Mucosa of stomach (tissue), 1 donor: ENCODE data around the gene DHCR24.

Experiments
- H3K27me3 ChIP-seq: one replicate; pipeline ENCODE4 v1.7.0; 2013; ENCODE audit warnings: mild to moderate bottlenecking, low read length; ENCODE audit not compliant: control insufficient read depth, insufficient read depth
- H3K36me3 ChIP-seq: one replicate; pipeline ENCODE4 v1.7.0; 2013; ENCODE audit warnings: low read length; ENCODE audit not compliant: control insufficient read depth, insufficient read depth
- H3K4me1 ChIP-seq: one replicate; pipeline ENCODE4 v1.7.0; 2013; ENCODE audit warnings: mild to moderate bottlenecking, low read length; ENCODE audit not compliant: control insufficient read depth, insufficient read depth
- H3K4me3 ChIP-seq: one replicate; pipeline ENCODE4 v1.7.0; 2013; ENCODE audit warnings: low read length
- H3K9ac ChIP-seq: one replicate; pipeline ENCODE4 v1.7.0; 2013; ENCODE audit warnings: mild to moderate bottlenecking, low read length, moderate library complexity
- H3K9me3 ChIP-seq: one replicate; pipeline ENCODE4 v1.7.0; 2013; ENCODE audit warnings: mild to moderate bottlenecking, low read length, moderate library complexity; ENCODE audit not compliant: control insufficient read depth
- donor health status: Pancreatic carcinoma.

The DHCR24 gene

DNA sequence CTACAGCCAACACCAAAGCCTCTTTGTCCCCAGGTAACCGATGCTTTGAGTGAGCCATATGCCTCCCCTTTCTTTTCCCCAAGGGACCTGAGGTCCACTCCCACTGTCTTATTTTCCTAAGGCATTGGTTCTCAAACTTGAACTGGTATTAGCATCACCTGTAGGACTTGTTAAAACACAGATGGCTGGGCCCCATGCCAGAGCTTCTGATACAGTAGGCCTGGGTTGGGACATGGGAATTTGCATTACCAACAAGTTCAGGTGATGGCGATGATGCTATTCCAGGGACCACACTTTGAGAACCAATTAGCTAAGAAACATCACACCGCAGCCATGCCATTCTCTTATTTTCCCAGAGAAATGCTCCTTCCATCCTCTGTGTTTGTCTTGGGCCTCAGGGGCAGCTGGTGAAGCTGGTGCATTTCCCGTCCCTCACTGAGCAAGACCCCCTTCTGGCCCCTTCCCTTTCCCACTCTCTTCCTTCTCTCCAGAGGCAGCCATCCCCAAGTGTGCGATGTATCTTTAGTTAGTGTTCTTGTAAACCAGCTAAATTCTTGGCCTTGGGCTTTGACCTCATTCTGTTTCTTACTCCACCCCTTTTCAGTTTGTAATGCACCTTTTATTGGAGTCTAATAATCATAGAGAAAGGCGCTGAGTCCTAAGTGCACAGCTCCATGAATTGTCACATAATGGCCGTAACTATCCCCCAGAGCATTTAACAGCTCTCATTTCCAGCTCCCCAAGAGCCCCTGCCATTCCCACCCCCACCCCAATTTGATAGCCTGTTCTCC is 71.7 kb downstream of the DHCR24 start:
- Histone ChIP-seq H3K9me3 (no peaks in the 10 kb centered on the region), H3K36me3 (no peaks in the 10 kb centered on the region), H3K27me3 (no peaks in the 10 kb centered on the region), H3K9ac (no peak overlapping the region), H3K4me3 (no peak overlapping the region), H3K4me1 (no peaks in the 10 kb centered on the region)

GRCh38 chr1:54814571-54814970 is 72.4 kb downstream of the DHCR24 start:
- H3K9ac ChIP-seq, result no peak overlapping the region
- no peaks in the 10 kb centered on the region for H3K9me3 ChIP-seq
- no peaks in the 10 kb centered on the region for H3K27me3 ChIP-seq
- H3K4me3 ChIP-seq, result no peak overlapping the region
- peaks cover 2% of the 10 kb centered on the region for H3K4me1 ChIP-seq
- no peaks in the 10 kb centered on the region for H3K36me3 ChIP-seq

GRCh38 chr1:54814126-54814498 is 72.9 kb downstream of the DHCR24 start:
- H3K36me3 ChIP-seq, result no peaks in the 10 kb centered on the region
- no peaks in the 10 kb centered on the region for H3K27me3 ChIP-seq
- peaks cover 5% of the 10 kb centered on the region for H3K4me1 ChIP-seq
- H3K9me3 ChIP-seq, result no peaks in the 10 kb centered on the region
- H3K4me3 ChIP-seq, result no peak overlapping the region
- H3K9ac ChIP-seq, result no peak overlapping the region

DNA sequence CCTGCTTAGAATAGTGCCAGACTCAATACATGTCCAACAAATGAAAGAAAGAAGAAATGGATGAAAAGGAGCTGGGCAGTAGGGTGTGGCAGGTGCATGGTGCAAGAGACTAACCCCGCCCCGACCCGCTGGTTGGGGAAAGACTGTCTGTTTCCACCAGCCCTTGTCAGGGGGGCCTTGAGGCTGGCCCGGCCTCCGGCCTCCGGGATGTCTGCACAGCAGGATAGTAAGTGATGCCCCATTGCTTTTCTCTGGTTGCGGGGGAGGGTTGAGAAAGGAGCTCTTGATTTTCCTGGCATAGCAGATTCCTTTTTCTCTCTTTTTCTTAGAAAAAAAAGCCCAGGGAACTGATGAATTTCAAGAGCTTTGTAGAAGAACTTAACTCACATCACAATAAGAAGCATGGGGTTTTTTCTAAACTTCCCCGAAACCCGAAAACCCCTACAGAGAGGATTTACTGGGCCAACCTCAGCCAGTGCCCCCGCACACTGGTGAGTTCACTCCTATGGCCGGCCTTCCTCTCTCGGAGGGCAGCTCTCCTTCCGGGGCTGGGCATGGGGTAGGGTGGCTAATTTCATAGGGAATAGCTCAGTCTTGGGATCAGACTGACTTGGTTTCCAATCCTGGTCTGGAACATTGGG is 73.4 kb downstream of the DHCR24 start:
- no peaks in the 10 kb centered on the region for H3K36me3 ChIP-seq
- no peak overlapping the region for H3K9ac ChIP-seq
- H3K9me3 ChIP-seq, result no peaks in the 10 kb centered on the region
- H3K4me3 ChIP-seq, result no peak overlapping the region
- no peaks in the 10 kb centered on the region for H3K27me3 ChIP-seq
- peaks cover 5% of the 10 kb centered on the region for H3K4me1 ChIP-seq

DNA sequence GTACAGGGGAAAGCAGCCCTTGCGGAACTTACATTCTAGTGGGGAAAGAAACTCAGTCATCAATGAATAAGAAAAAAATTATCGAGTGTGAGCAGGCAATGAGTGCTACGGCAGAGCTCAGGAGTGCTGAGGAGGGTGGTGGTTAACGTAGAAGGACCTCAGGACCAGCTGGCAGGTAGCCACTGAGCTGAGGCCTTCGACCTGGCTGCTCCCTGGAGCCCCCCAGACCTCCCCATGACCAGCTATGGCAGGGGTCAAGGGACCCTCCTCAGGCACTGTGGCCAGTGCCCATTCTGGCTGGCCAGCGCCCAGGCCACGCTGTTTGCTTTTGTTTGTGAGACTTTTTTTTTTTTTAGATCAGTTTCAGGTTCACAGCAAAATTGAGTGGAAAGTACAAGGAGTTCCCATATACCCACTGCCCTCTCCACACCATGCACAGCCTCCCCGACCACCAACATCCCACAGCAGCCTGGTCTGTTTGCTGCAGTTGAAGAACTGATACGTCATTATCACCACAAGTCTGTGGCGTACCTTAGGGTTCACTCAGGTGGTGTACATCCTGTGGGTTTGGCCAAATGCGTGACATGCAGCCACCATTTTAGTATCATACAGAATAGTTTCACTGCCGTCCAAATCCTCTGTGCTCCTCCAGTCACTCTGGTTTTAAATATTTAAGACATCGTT is 74.1 kb downstream of the DHCR24 start:
- H3K9me3 ChIP-seq, result no peaks in the 10 kb centered on the region
- H3K9ac ChIP-seq, result no peak overlapping the region
- no peaks in the 10 kb centered on the region for H3K27me3 ChIP-seq
- peaks cover 9% of the 10 kb centered on the region for H3K4me1 ChIP-seq
- no peaks in the 10 kb centered on the region for H3K36me3 ChIP-seq
- H3K4me3 ChIP-seq, result no peak overlapping the region

DNA sequence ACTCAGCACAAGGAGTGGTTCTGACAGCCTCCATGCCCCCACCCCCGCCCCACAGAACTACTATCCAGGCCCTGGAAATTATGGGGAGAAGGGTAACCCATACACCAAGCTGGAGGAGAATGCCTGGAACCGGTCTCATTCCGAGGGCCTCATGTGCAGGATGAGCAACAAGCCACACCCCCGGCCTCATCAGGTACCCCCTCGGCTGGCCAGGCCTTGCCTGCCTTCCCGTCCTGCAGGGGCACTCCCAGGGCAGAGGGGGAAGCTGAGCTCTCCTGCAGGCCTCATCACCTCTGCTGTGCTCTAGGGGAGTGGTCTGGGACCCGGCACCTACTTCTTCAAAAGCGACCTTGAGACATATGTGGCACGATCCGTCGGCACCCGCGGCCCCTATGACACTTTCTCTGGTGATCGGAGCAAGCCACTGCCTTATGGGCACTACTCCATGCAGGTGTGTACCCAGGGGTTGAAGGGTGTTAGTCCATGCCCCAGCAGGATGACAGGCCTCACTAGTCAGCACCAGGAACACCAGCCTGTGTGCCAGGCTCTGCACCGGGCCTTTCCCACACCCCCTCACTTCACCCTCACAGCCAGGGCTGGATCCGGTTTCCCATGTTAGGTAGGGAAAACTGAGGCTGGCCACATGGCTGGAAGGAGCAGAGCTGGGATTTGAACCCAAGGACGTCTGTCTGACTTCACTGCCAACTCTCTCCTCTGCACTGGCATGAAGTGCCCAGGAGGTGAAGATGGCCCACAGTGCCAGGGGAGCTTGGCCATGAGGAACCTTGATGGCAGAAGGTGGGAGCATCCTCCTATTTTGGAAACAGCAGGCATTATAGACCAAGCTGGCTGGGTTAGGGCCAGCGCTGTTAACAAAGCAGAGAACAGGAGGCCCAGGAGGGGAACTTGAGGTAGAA is 75.0 kb downstream of the DHCR24 start:
- no peaks in the 10 kb centered on the region for H3K9me3 ChIP-seq
- no peak overlapping the region for H3K9ac ChIP-seq
- no peak overlapping the region for H3K4me3 ChIP-seq
- H3K36me3 ChIP-seq, result no peaks in the 10 kb centered on the region
- no peaks in the 10 kb centered on the region for H3K27me3 ChIP-seq
- peaks cover 18% of the 10 kb centered on the region for H3K4me1 ChIP-seq

DNA sequence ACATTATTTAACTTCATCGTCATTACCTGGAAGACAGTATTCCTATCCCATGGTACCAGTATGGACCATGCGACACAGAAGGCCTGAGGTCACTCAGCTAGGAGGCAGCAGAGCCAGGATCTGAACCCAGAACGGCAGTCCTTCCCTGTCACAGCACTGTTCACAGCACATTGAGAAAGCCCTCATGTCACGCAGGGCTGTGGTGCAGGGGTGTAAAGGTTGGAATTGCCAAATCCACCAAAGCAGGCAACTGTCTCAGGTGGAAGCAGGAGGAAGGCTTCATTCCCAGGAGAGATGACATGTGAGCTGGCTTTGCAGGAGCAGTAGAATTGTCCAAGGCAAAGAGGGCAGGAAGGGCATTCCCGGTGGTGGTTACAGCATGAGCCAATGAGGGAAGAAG is 75.9 kb downstream of the DHCR24 start:
- Histone ChIP-seq H3K9me3 (no peaks in the 10 kb centered on the region), H3K36me3 (no peaks in the 10 kb centered on the region), H3K4me1 (peaks cover 20% of the 10 kb centered on the region), H3K9ac (no peak overlapping the region), H3K4me3 (no peak overlapping the region), H3K27me3 (no peaks in the 10 kb centered on the region)

DNA sequence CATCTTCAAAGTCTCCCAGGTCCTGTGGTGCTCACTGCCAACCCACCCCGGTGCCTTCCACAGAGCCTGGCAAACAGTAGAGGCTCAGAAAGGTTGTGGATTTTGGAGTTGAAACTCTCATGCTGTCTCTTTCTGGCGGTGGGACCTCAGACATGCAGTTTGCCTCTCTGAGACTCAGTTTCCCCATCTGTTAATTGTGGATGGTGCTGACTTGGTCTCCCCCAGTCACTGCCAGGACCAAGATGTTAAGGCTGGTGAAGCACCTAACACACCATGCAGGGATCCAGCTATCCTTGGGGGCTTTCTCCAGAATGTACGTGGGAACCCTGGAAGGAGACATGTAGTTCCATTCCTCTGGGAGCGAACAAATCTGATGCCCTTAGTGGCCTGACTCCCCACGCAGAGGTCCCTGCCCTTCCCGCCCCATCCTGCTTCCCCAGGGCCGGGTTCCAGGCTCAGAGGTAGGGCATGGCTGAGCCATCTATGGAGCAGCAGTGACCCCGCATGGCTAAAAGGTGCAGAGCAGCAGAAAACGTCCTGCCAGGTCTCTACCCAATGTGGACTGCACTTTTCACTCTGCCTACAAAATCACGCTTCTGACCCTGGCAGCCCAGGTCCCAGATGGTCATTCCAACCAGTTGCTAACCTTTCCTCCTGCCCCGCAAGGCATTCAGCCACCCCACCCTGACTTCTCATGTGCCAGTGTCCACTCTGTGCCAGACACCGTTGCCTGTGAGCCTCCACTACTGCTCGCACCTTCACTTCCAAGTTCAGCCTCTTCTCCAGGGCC is 76.6 kb downstream of the DHCR24 start:
- H3K9ac ChIP-seq, result no peak overlapping the region
- no peak overlapping the region for H3K4me3 ChIP-seq
- peaks cover 27% of the 10 kb centered on the region for H3K4me1 ChIP-seq
- H3K27me3 ChIP-seq, result no peaks in the 10 kb centered on the region
- H3K9me3 ChIP-seq, result no peaks in the 10 kb centered on the region
- H3K36me3 ChIP-seq, result no peaks in the 10 kb centered on the region

DNA sequence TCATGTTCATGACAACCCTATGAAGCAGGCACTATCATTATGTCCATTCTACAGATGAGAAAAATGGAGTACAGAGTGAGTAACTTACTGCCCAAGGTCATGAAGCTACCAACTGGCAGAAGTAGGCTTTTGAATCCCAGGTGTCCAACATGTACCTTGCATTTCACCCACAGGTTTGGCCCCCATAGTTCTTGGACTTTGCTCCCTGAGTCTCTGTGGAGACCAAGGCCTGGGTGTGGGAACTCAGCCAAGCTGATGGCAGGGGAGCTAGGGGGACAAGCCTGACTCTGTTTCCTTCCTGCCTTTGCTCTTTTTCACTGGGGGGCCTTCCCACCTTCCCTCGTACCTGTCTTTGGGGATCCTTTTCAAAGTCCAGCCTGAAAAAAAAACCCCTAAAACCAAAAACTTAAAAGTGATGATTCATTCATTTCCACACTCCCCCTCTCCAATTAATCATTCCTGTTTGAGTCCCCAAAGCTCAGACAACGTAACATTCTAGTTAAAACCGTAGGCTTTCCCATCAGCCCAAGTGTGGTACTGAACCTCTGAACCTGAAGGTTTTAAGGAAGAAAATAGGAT is 77.4 kb downstream of the DHCR24 start:
- Histone ChIP-seq H3K4me3 (no peak overlapping the region), H3K27me3 (no peaks in the 10 kb centered on the region), H3K9me3 (no peaks in the 10 kb centered on the region), H3K36me3 (no peaks in the 10 kb centered on the region), H3K9ac (no peak overlapping the region), H3K4me1 (peaks cover 35% of the 10 kb centered on the region)

DNA sequence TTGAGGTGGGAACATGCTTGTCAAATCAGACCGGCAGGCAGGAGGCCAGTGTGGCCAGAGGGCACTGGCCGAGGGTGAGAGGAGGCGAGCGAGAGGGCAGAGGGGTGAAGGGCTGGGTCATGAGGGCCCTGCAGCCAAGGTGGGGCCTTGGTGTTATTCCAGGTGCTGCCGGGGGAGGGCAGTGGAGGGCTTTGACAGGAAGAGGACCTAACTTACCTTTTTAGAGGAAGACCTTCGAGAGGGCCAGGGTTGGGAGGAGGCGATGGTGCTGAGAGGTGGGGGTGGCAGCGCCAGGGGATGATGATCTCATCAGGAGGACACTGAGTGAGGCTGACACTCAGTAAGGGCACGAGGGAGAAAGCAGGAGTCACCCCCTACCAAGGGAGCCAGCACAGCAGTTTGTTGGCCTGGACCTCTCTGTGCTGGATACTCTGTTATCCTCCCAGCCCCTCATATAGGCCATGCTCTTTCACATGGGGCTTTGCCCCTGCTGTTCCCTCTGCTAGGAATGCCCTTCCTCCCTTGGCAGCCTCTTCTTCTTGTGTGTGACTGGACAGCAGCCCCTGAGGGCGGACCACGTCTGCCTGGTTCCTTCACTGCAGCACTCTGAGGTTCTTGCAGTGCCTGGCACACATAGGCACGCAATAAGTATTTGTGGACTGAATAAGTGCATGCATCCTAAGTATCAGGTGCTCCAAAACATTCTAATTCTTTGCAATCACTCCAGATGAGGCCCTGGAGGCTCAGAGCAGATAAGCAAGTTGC is 78.4 kb downstream of the DHCR24 start:
- Histone ChIP-seq H3K4me1 (peaks cover 44% of the 10 kb centered on the region), H3K9me3 (no peaks in the 10 kb centered on the region), H3K4me3 (no peak overlapping the region), H3K27me3 (no peaks in the 10 kb centered on the region), H3K36me3 (no peaks in the 10 kb centered on the region), H3K9ac (no peak overlapping the region)
